Activated CD8-positive, alpha-beta memory T cell treated with anti-CD3 and anti-CD28 coated beads, Interleukin-2, amount 10 ng/mL, durations not matched to agents 7 days and 5 days (primary cell): ENCODE measurements around the gene CTBP1. TPM values are rescaled to one million over a fixed set of nuclear protein-coding genes. Genes with fewer than 3 reads are reported as not detected.

Source experiments
- ATAC-seq: fragments of 150-1000 bp; cut with Tn5 transposase; one replicate; pipeline ENCODE4 v1.10.0; 2021; ENCODE audit warnings: moderate library complexity
- CTCF ChIA-PET: fragments of 350-600 bp; sonication (Branson Sonifier 250); formaldehyde crosslinking; loops from one replicate; lab custom pipeline; 2021; ENCODE audit warnings: antibody characterized with exemption; lab: Charles Lee
- DNase-seq: peaks from one replicate; pipeline ENCODE4 v3.0.0-alpha.2; 2020
- H3K27ac Mint-ChIP-seq: one replicate; pipeline ENCODE4 v1.8.0; 2021; ENCODE audit warnings: mild to moderate bottlenecking, mixed read lengths
- H3K27me3 Mint-ChIP-seq: one replicate; pipeline ENCODE4 v1.8.0; 2021; ENCODE audit warnings: mixed read lengths
- H3K36me3 Mint-ChIP-seq: one replicate; pipeline ENCODE4 v1.8.0; 2021; ENCODE audit warnings: mild to moderate bottlenecking, mixed read lengths
- H3K4me1 Mint-ChIP-seq: one replicate; pipeline ENCODE4 v1.8.0; 2021; ENCODE audit warnings: mixed read lengths
- H3K4me3 Mint-ChIP-seq: one replicate; pipeline ENCODE4 v1.8.0; 2021; ENCODE audit warnings: mild to moderate bottlenecking, moderate library complexity, mixed read lengths
- H3K9me3 Mint-ChIP-seq: one replicate; pipeline ENCODE4 v1.8.0; 2022; ENCODE audit warnings: low read depth, mixed read lengths
- total RNA-seq, 2 experiments: library from RNA; stranded (reverse); gene quantifications; one replicate each; pipeline ENCODE4 v1.2.3, GENCODE V29; 2021

The CTBP1 gene
- total RNA-seq, 2 experiments from 2014 or later = 193 to 250 TPM

DNA sequence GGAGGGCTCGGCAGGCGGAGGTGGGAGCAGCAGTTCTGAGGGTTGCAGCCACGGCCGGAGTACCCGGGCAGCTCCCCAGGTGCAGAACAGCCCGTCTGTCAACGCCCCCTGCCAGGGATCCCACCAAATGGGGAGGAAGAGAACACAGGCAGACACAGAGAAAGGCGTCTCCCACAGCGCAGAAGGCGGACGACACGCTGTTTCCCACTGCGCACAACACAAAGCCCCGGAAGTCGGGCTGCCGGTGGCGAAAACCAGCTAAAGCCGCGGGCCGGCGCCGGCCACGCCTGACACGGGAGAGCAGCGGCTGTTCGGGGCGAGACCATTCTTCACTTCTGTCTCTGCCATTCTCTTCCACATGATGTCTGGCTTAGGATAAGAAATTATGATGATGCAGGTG is 31.6 kb downstream of the CTBP1 start:
- CTCF ChIA-PET = interaction anchor here (0.7 to 2.9 kb wide), 14 partner anchors 12 to 208 kb away, joined by 3 to 16 read pairs (median 5); partner anchors contain the start of gene UVSSA
- H3K9me3 Mint-ChIP-seq = no peaks in the 10 kb centered on the region
- DNase-seq (no peak), ATAC-seq (no peak)
- H3K4me3 Mint-ChIP-seq = peak overlapping the region; percentile 56
- H3K27me3 Mint-ChIP-seq = no peaks in the 10 kb centered on the region
- peak overlapping the region; percentile 88 for H3K27ac Mint-ChIP-seq
- peaks cover 42% of the 10 kb centered on the region for H3K36me3 Mint-ChIP-seq
- H3K4me1 Mint-ChIP-seq = peaks cover 43% of the 10 kb centered on the region

DNA sequence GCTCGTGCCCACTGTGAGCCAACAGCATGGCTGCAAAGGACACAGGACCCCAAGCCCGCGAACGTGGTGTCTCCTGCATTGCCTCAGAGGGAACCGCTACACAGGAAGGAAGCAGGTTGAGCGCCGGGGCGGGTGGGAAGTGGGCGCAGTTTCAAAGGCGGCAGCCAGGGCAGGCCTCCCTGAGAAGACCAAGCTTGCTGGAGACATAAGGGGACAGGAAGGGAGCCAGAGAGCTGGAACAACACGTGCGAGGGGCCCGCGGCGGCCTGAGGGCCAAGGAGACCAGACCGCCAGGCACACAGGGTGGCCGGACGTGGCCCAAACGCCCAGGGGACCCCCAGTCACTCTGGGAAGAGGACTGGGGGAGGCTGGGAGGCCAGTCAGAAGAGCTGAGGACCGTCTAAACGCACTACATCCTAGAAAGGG is 32.0 kb downstream of the CTBP1 start:
- Mint-ChIP-seq H3K36me3 (peaks cover 43% of the 10 kb centered on the region), H3K27ac (peak overlapping the region; percentile 88), H3K9me3 (no peaks in the 10 kb centered on the region), H3K4me1 (peaks cover 43% of the 10 kb centered on the region), H3K4me3 (peak overlapping the region; percentile 56), H3K27me3 (no peaks in the 10 kb centered on the region)
- DNase-seq = peak; percentile 89
- peak; percentile 95 for ATAC-seq
- CTCF ChIA-PET = interaction anchor here (0.7 to 2.9 kb wide), 14 partner anchors 11 to 207 kb away, joined by 3 to 16 read pairs (median 5); partner anchors contain the start of gene UVSSA

DNA sequence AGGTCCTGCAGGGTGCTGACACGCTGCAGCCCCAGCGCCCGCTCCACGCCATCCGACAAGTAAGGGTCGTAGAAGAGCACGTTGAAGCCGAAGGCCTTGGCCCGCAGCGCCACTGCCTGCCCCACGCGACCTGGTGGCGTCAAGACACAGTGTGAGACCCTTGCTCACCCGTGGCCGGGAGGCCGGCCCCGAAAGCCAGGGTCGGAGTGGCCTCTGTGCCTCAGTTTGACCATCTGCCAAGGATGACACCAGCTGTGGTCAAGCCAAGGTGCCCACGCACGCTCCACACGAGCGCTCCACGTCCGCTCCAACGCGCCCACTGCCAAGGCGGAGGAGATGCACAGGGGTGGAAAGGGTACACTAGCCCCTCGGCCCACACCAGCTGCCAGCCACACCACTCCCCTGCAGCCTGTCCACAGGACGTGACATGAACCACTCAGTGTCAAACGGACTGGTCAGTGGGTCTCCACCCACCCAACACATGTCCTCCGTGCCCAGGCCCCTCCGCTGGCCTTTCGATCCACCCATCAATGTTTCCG is 32.8 kb downstream of the CTBP1 start:
- CTCF ChIA-PET = interaction anchor here (1.0 to 2.9 kb wide), 10 partner anchors 13 to 131 kb away, joined by 3 to 16 read pairs (median 7); partner anchors contain the start of gene UVSSA
- Mint-ChIP-seq H3K27me3 (no peaks in the 10 kb centered on the region), H3K27ac (peak overlapping the region; percentile 88), H3K9me3 (no peaks in the 10 kb centered on the region), H3K4me1 (peaks cover 43% of the 10 kb centered on the region), H3K4me3 (peak overlapping the region; percentile 56), H3K36me3 (peaks cover 37% of the 10 kb centered on the region)
- ATAC-seq (no peak), DNase-seq (no peak)

DNA sequence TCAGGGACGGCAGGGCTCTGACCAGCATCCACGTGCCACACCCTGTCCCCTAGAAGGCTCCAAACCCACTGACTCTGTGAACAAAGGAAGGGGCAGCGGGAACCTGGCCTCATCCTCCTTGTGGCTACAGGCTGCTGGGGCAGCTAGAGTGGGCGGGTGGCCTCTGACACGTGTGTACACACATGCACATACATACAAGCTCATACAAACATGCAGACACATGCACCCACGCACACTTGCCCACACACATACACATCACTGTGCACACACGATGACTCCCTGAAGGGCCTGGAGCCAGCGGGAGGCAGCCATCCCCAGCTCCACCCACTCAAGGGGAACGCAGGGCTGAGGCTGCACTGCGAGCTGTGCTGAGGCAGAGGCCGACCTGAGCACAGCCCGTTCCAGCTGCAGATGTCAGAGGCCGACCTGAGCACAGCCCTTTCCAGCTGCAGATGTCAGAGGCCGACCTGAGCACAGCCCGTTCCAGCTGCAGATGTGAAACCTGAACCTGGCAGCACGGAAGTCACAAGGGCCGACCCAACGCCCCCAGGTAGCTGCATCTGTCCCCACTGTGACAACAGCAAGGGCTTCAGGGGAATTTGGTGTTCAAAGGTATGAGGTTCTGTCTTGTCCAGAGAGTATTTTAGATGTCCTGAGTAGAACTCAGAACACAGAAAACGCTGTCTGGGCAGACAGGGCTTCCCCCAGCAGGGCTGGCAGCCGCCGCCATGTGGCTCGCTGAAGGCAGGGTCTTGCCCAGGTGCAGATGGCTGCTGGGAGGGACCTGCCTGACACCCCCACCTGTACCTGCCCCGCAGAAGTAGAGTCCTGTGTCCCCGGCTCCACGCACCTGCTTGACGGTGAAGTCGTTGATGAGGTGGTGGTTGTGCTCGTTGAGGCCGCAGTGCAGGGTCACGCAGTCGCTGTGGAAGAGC is 33.5 kb downstream of the CTBP1 start:
- DNase-seq (no peak), ATAC-seq (no peak)
- Mint-ChIP-seq H3K27me3 (no peaks in the 10 kb centered on the region), H3K27ac (peak overlapping the region; percentile 88), H3K4me1 (peaks cover 43% of the 10 kb centered on the region), H3K9me3 (no peaks in the 10 kb centered on the region), H3K36me3 (peaks cover 32% of the 10 kb centered on the region), H3K4me3 (no peak overlapping the region)
- CTCF ChIA-PET = interaction anchor here (1.1 to 2.9 kb wide), 3 partner anchors 12 to 35 kb away, joined by 3 to 14 read pairs (median 11); no protein-coding TSS in a partner anchor

DNA sequence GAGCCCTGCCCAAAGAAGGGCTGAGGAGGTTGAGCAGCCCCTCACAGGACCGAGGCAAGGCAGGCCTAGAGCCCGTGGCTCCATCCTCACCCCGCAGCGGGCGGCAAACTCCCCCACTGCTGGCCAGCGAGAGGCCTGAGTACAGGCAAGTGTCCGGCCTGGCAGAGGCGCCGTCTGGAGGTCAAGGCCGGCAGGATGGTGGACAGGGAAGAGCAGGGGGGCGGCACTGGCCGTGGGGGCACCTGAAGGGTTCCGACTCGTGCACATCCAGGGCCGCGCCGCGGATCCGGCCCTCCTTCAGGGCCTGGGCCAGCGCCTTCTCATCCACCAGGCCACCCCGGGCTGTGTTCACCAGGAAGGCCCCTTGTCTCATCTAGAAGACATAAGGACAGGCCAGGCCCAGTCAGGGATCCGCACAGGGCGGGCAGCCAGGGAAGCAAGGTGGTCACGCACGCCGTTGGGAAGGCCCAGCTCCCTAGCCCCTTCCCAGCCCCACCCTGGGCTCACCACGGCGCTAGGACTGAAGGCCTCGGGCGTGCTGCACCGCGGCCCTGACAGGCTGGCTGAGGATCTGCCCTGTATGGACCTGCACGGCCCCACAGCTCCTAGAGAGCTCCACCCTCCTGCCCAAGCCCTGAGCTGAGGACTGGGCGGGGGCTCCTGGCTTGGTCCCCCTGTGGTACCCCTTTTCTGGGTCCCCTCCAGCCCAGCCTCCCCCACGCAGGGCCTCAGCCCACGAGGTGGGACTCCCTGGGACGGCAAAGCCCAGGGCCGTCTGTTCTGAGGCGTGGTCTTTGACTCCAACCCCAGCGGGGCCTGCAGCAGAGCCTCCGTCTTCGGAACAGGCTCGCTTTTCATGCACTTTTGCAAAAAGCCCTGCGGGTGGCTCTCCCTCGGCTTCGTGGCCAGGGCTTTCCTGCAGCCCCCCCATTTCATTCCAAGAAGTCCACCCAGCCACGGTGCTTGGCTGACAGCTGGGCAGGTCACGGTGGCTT is 34.5 kb downstream of the CTBP1 start:
- Mint-ChIP-seq H3K27ac (no peak overlapping the region), H3K4me3 (no peak overlapping the region), H3K9me3 (no peaks in the 10 kb centered on the region), H3K36me3 (peaks cover 25% of the 10 kb centered on the region), H3K27me3 (no peaks in the 10 kb centered on the region), H3K4me1 (peaks cover 40% of the 10 kb centered on the region)
- CTCF ChIA-PET = no interaction called here
- no peak for DNase-seq
- no peak for ATAC-seq

DNA sequence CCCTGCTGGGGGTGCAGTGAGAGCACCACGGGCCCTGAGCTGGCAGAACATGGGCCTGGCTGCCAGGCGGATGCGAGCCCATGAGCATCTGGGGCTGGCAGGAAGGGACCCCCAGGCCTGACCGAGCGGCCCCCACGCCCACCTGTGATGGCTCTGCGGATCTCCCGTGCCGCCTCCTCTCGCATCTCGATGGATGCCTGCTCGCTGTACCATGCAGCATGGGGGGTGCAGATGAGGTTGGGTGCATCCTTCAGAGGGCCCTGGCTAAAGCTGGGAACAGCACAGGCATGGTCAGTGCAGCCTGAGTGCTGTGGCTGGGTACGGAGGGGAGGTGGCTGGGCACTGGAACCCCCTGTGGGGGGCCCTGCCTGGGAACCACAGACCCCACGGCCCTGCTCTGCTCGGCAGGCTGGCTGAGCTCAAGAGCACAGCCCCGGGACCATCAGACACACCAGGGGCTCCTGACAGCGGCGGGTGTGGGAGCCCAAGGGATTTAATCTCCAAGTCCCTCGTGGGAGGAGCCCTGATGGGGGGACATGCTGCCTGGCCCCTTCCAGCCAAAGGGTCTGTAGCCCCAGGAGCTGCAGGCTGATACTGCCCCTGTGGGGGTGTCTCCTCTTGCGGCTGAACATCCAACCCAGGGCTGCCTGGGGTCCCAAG is 35.5 kb downstream of the CTBP1 start:
- Mint-ChIP-seq H3K36me3 (peaks cover 18% of the 10 kb centered on the region), H3K4me3 (no peak overlapping the region), H3K9me3 (no peaks in the 10 kb centered on the region), H3K27me3 (no peaks in the 10 kb centered on the region), H3K27ac (no peak overlapping the region), H3K4me1 (peaks cover 35% of the 10 kb centered on the region)
- CTCF ChIA-PET = no interaction called here
- no peak for DNase-seq
- no peak for ATAC-seq

DNA sequence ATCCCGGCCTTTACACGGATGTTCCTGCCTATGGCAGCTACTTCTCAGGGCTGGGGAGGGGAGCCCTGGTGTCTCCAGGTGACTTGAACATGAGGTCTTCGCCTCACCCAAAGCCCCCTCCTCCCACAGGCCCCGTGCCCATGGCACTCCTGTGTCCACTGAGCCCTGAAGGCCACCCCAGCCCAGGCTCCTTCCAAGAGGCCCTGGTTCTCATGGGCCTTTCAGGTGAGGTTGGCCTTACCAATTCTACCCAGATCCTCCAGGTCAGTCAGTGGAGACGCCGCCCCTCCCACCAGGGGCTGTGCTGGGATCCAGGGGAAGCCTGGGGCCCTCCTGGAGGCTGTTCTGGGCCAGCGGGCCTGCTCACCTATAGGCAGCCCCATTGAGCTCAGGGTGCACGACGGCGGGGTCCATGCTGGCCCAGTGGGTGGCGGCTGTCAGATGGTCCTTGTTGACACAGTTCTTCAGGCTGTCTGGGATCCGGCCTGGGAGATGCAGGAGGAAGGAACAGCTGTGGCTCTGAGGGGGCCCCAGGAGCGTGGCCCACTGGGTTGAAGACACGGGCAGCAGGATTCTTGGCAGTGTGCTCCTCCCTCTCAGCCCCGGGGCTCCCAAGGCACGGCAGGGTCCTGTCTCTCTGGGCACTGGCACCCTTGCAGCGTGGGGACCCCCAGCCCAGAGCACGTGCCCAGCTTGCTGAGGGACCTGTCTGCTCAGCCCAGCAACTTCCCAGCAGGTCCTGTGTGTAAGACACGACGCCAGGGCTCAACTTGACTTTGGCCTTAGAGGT is 36.2 kb downstream of the CTBP1 start:
- DNase-seq (no peak), ATAC-seq (no peak)
- Mint-ChIP-seq H3K27me3 (no peaks in the 10 kb centered on the region), H3K4me1 (peaks cover 28% of the 10 kb centered on the region), H3K9me3 (no peaks in the 10 kb centered on the region), H3K36me3 (peaks cover 12% of the 10 kb centered on the region), H3K27ac (no peak overlapping the region), H3K4me3 (no peak overlapping the region)
- CTCF ChIA-PET = no interaction called here

DNA sequence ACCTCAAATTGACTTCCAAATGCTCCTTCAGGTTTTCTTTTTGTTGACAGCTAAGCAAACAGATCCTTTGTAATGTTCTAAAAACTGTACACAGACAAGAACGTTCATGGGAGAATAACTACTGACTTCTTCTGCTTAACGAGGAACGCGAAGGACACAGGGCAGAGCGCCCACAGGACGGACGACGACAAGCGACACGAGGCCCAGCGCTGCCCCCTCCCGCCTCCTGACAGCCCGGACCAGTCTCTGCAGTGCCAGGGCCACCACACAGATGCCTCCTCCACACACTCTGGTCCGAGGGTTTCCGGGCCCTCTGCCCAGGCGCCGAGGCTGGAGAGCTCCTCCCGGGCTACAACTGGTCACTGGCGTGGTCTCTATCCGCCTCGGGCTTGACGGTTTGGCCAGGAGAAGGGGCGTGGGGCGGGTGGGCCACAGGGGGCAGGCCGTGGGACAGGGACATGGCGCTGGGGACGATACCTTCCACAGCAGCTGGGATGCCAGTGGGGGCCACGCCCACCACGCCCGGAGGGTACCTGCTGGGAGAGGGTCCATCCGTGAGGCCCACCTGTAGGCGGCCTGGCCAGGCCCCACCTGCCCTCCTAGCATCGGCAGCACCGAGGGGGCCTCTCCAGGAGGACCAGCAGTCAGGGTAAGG is 36.9 kb downstream of the CTBP1 start:
- peaks cover 21% of the 10 kb centered on the region for H3K4me1 Mint-ChIP-seq
- H3K27ac Mint-ChIP-seq = no peak overlapping the region
- H3K36me3 Mint-ChIP-seq = peaks cover 7% of the 10 kb centered on the region
- H3K9me3 Mint-ChIP-seq = no peaks in the 10 kb centered on the region
- H3K27me3 Mint-ChIP-seq = no peaks in the 10 kb centered on the region
- H3K4me3 Mint-ChIP-seq = no peak overlapping the region
- DNase-seq = no peak
- CTCF ChIA-PET = interaction anchor here (0.8 kb wide), 1 partner anchor 45 kb away, joined by 3 read pairs; no protein-coding TSS in a partner anchor
- ATAC-seq = no peak

DNA sequence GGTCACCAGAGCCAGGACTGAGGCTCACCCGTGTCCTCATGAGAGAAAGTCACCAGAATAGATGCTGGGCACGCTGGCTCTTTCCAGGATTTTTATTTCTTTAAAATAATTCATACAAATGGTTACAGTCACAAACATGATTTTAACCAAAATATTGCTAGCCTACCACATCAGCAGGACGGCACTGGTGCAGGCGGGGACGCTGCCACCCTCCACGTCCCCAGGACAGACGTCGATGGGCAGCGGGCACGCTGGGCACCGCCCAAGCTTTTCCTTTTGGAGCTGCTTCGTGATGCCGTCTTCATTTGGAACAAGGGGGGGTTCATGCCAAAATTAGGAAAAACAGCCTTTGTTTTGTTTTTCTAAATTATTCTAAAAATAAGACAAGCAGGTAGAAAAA is 37.6 kb downstream of the CTBP1 start:
- CTCF ChIA-PET = interaction anchor here (0.8 kb wide), 2 partner anchors 9 to 44 kb away, joined by 3 read pairs; no protein-coding TSS in a partner anchor
- H3K4me1 Mint-ChIP-seq = peaks cover 15% of the 10 kb centered on the region
- peaks cover 4% of the 10 kb centered on the region for H3K36me3 Mint-ChIP-seq
- no peak for DNase-seq
- no peak overlapping the region for H3K27ac Mint-ChIP-seq
- H3K9me3 Mint-ChIP-seq = no peaks in the 10 kb centered on the region
- no peaks in the 10 kb centered on the region for H3K27me3 Mint-ChIP-seq
- H3K4me3 Mint-ChIP-seq = no peak overlapping the region
- no peak for ATAC-seq

DNA sequence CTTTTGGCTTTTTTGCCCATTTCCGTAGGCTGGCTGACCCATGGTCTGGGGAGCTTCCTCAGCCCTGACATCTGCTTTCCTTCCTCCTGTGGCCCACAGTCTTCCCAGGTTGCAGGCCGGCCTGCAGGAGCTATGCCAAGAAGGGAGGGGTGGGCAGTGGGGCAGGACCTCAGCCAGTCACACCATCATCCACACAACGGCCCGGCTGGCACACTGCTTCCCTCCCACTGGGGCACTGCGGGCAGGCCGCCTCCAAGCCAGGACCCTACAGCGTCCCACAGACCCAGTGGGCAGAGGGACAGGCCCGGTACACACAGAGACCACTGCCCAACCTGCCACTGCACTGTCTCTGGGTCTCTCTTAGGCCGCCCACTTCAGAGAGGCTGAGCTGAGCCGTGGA is 38.0 kb downstream of the CTBP1 start:
- ATAC-seq (no peak), DNase-seq (no peak)
- H3K4me3 Mint-ChIP-seq = no peak overlapping the region
- peaks cover 4% of the 10 kb centered on the region for H3K36me3 Mint-ChIP-seq
- H3K4me1 Mint-ChIP-seq = peaks cover 11% of the 10 kb centered on the region
- CTCF ChIA-PET = interaction anchor here (0.8 kb wide), 1 partner anchor 9 kb away, joined by 3 read pairs; no protein-coding TSS in a partner anchor
- H3K9me3 Mint-ChIP-seq = no peaks in the 10 kb centered on the region
- no peaks in the 10 kb centered on the region for H3K27me3 Mint-ChIP-seq
- no peak overlapping the region for H3K27ac Mint-ChIP-seq

DNA sequence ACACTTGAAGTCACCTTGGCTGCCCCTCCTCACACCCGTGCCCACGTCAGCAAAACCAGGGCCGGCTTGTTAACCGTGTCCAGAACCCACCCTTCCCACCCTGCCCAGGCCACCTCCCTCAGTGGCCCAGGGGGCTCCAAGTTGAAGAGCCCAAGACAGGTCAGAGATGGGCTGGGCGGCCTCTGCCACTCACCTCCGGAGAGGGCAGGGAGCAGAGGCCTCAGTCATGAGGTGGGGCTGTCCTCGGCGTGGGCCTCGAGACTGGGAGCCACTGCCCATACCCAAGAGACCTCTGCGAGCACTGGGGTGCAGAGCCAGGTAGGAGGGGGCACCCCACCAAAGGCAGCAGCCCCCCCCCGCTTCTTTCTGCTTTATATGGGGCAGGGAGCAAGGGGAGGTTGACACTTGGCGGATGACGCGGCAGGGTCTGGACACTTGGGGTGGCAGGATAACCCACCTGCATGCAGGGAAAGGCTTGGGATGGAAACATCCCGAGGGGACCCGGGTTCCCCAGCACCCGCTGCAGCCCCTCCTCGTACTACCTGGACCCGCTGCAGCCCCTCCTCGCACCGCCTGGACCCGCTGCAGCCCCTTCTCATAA is 38.6 kb downstream of the CTBP1 start:
- Mint-ChIP-seq H3K9me3 (no peaks in the 10 kb centered on the region), H3K27me3 (no peaks in the 10 kb centered on the region), H3K4me1 (peaks cover 5% of the 10 kb centered on the region), H3K27ac (no peak overlapping the region), H3K4me3 (no peak overlapping the region), H3K36me3 (peaks cover 2% of the 10 kb centered on the region)
- CTCF ChIA-PET = interaction anchor here (0.8 kb wide), 1 partner anchor 8 kb away, joined by 3 read pairs; no protein-coding TSS in a partner anchor
- no peak for ATAC-seq
- DNase-seq = no peak
